GM23338 (cell line): ENCODE measurements around the gene CPNE5. TPM values are rescaled to one million over a fixed set of nuclear protein-coding genes. Genes with fewer than 3 reads are reported as not detected.

Source experiments
- ATAC-seq: fragments of 200-7000 bp; cut with Tn5 transposase; 3 replicates; pipeline ENCODE4 v1.9.1; 2020
- DNase-seq: peaks from one replicate; pipeline ENCODE4 v3.0.0-alpha.2; 2015; ENCODE audit warnings: low spot score
- H2AFZ ChIP-seq: fragments of 200-600 bp; sonication (generic); 2 replicates; pipeline ENCODE4 v1.8.0; 2016; ENCODE audit warnings: antibody characterized with exemption, mild to moderate bottlenecking, moderate library complexity
- H3F3A ChIP-seq: fragments of 200-600 bp; sonication (generic); replicated peaks from 2 replicates; pipeline ENCODE4 v1.8.0; 2017; ENCODE audit warnings: antibody characterized with exemption, mixed run types, low read depth
- H3K27ac ChIP-seq: fragments of 200-600 bp; sonication (generic); 2 replicates; pipeline ENCODE4 v1.6.1; 2016; ENCODE audit warnings: low read depth
- H3K27me3 ChIP-seq: fragments of 200-600 bp; sonication (generic); 2 replicates; pipeline ENCODE4 v1.8.0; 2016; ENCODE audit warnings: mild to moderate bottlenecking, mixed run types, moderate library complexity; ENCODE audit not compliant: insufficient read depth
- H3K36me3 ChIP-seq: fragments of 200-600 bp; sonication (generic); 2 replicates; pipeline ENCODE4 v1.8.0; 2016; ENCODE audit warnings: mild to moderate bottlenecking; ENCODE audit not compliant: insufficient read depth
- H3K4me1 ChIP-seq: fragments of 200-600 bp; sonication (generic); 2 replicates; pipeline ENCODE4 v1.8.0; 2016; ENCODE audit warnings: mild to moderate bottlenecking, moderate library complexity; ENCODE audit not compliant: insufficient read depth
- H3K4me2 ChIP-seq: fragments of 200-600 bp; sonication (generic); 2 replicates; pipeline ENCODE4 v1.7.1; 2017; ENCODE audit warnings: mixed run types
- H3K4me3 ChIP-seq: fragments of 200-600 bp; sonication (generic); 2 replicates; pipeline ENCODE4 v1.6.1; 2016; ENCODE audit warnings: mixed run types
- H3K79me2 ChIP-seq: fragments of 200-600 bp; sonication (generic); replicated peaks from 2 replicates; pipeline ENCODE4 v1.8.0; 2017; ENCODE audit warnings: mild to moderate bottlenecking; ENCODE audit not compliant: insufficient read depth
- H3K9me2 ChIP-seq: fragments of 200-600 bp; sonication (generic); 2 replicates; pipeline ENCODE4 v1.8.0; 2017; ENCODE audit not compliant: insufficient read depth
- H4K20me1 ChIP-seq: fragments of 200-600 bp; sonication (generic); replicated peaks from 2 replicates; pipeline ENCODE4 v1.8.0; 2017; ENCODE audit warnings: mild to moderate bottlenecking; ENCODE audit not compliant: insufficient read depth
- H3K27ac Mint-ChIP-seq: 2 replicates; pipeline ENCODE4 v1.8.0; 2020; ENCODE audit warnings: inconsistent platforms, mild to moderate bottlenecking, moderate library complexity, mixed read lengths
- H3K27me3 Mint-ChIP-seq: 3 replicates; pipeline ENCODE4 v1.8.0; 2022; ENCODE audit warnings: low read depth, mild to moderate bottlenecking, moderate library complexity, mixed read lengths, inconsistent platforms; ENCODE audit not compliant: insufficient read depth, poor library complexity
- H3K36me3 Mint-ChIP-seq: 3 replicates; pipeline ENCODE4 v1.8.0; 2021; ENCODE audit warnings: low read depth, mild to moderate bottlenecking, inconsistent platforms, moderate library complexity, mixed read lengths
- H3K4me1 Mint-ChIP-seq: 3 replicates; pipeline ENCODE4 v1.8.0; 2020; ENCODE audit warnings: mild to moderate bottlenecking, inconsistent platforms, mixed read lengths
- H3K4me3 Mint-ChIP-seq: 3 replicates; pipeline ENCODE4 v1.8.0; 2021; ENCODE audit warnings: moderate library complexity, mild to moderate bottlenecking, inconsistent platforms, mixed read lengths
- H3K9me3 Mint-ChIP-seq: 3 replicates; pipeline ENCODE4 v1.8.0; 2020; ENCODE audit warnings: moderate library complexity, mild to moderate bottlenecking, inconsistent platforms, mixed read lengths
- ZNF331 ChIP-seq: fragments of 250-450 bp; sonication (Bioruptor Pico); IDR thresholded peaks from 2 replicates; pipeline ENCODE4 v1.5.0; 2020; ENCODE audit warnings: low read depth, mild to moderate bottlenecking, moderate library complexity
- polyA plus RNA-seq: library from polyadenylated mRNA; unstranded; fragments of >200 nt; fragmentation: Nextera tagmentation; extraction: Ambion mirVana; gene quantifications from 2 replicates; pipeline ENCODE4 v1.2.1, GENCODE V29; 2016
- total RNA-seq: library from RNA; depleted of rRNA; stranded (reverse); fragments of >200 nt; shearing (Covaris generic); gene quantifications from 2 replicates; pipeline ENCODE4 v1.2.3, GENCODE V29; 2014
- TF ChIP-seq, protein P1 (sequence below): fragments of 250-450 bp; sonication (Bioruptor Pico); IDR thresholded peaks from 2 replicates; pipeline ENCODE4 v1.5.0; 2020; ENCODE audit warnings: mild to moderate bottlenecking, moderate library complexity
- TF ChIP-seq, protein P2 (sequence below): IDR thresholded peaks from 2 replicates; pipeline ENCODE4 v1.6.1; 2016; ENCODE audit warnings: antibody characterized with exemption

CPNE5 gene
- total and polyA plus RNA-seq, 2 experiments from 2014 or later = 0.14 to 0.42 TPM

DNA sequence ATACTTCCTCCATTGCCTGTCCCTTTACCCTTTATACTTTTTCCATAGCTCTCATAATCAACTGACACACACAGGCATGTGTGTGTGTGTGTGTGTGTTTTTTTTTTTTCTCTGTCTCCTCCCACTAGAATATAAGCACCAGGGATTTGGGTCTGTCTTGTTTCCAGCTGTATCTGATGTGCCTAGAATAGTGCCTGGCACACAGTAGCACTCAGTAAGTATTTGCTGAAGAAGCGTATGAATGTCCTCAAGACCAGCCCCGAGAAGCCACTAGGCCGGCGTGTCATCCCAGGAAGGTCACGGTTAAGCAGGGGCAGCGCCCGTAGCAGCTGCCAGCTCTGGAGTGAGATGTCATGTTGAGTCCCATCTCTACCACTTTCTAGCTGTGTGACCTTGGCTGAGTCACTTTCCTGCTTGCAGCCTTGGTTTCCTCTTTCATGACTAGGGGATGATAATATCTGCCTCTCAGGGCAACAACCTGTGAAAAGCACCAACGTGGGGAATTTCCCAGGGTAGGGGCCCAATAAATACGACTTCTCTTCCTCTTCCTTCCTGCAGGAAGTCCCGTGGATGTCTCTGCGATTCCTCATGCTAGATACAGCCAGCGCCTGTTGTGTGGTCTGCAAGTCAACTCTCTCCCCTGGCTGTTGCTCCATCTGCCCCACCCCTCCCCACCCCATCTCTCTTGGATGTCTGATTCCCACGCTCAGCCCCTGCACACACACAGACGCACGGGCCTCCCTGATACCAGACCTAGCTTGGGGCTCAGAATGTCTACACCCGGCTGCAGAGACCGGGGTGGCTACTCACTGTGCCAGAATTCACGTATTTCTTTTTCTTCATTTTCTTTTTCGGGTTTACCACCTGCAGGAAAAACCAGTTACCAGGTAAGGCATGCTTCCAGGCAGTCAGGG, 83.6 kb downstream of the CPNE5 start:
- no peaks in the 10 kb centered on the region for H3F3A ChIP-seq
- Mint-ChIP-seq H3K27ac (no peak overlapping the region), H3K4me3 (no peak overlapping the region), H3K9me3 (no peaks in the 10 kb centered on the region), H3K27me3 (peaks cover 16% of the 10 kb centered on the region), H3K36me3 (no peaks in the 10 kb centered on the region), H3K4me1 (peaks cover 13% of the 10 kb centered on the region)
- H3K9me2 ChIP-seq = no peaks in the 10 kb centered on the region
- no peak overlapping the region for H3K27ac ChIP-seq
- no peak overlapping the region for H3K4me2 ChIP-seq
- H3K27me3 ChIP-seq = no peaks in the 10 kb centered on the region
- no peaks in the 10 kb centered on the region for H4K20me1 ChIP-seq
- no peaks in the 10 kb centered on the region for H3K4me1 ChIP-seq
- DNase-seq (no peak), ATAC-seq (no peak)
- H2AFZ ChIP-seq = no peak overlapping the region
- TF ChIP-seq, protein P1, sequence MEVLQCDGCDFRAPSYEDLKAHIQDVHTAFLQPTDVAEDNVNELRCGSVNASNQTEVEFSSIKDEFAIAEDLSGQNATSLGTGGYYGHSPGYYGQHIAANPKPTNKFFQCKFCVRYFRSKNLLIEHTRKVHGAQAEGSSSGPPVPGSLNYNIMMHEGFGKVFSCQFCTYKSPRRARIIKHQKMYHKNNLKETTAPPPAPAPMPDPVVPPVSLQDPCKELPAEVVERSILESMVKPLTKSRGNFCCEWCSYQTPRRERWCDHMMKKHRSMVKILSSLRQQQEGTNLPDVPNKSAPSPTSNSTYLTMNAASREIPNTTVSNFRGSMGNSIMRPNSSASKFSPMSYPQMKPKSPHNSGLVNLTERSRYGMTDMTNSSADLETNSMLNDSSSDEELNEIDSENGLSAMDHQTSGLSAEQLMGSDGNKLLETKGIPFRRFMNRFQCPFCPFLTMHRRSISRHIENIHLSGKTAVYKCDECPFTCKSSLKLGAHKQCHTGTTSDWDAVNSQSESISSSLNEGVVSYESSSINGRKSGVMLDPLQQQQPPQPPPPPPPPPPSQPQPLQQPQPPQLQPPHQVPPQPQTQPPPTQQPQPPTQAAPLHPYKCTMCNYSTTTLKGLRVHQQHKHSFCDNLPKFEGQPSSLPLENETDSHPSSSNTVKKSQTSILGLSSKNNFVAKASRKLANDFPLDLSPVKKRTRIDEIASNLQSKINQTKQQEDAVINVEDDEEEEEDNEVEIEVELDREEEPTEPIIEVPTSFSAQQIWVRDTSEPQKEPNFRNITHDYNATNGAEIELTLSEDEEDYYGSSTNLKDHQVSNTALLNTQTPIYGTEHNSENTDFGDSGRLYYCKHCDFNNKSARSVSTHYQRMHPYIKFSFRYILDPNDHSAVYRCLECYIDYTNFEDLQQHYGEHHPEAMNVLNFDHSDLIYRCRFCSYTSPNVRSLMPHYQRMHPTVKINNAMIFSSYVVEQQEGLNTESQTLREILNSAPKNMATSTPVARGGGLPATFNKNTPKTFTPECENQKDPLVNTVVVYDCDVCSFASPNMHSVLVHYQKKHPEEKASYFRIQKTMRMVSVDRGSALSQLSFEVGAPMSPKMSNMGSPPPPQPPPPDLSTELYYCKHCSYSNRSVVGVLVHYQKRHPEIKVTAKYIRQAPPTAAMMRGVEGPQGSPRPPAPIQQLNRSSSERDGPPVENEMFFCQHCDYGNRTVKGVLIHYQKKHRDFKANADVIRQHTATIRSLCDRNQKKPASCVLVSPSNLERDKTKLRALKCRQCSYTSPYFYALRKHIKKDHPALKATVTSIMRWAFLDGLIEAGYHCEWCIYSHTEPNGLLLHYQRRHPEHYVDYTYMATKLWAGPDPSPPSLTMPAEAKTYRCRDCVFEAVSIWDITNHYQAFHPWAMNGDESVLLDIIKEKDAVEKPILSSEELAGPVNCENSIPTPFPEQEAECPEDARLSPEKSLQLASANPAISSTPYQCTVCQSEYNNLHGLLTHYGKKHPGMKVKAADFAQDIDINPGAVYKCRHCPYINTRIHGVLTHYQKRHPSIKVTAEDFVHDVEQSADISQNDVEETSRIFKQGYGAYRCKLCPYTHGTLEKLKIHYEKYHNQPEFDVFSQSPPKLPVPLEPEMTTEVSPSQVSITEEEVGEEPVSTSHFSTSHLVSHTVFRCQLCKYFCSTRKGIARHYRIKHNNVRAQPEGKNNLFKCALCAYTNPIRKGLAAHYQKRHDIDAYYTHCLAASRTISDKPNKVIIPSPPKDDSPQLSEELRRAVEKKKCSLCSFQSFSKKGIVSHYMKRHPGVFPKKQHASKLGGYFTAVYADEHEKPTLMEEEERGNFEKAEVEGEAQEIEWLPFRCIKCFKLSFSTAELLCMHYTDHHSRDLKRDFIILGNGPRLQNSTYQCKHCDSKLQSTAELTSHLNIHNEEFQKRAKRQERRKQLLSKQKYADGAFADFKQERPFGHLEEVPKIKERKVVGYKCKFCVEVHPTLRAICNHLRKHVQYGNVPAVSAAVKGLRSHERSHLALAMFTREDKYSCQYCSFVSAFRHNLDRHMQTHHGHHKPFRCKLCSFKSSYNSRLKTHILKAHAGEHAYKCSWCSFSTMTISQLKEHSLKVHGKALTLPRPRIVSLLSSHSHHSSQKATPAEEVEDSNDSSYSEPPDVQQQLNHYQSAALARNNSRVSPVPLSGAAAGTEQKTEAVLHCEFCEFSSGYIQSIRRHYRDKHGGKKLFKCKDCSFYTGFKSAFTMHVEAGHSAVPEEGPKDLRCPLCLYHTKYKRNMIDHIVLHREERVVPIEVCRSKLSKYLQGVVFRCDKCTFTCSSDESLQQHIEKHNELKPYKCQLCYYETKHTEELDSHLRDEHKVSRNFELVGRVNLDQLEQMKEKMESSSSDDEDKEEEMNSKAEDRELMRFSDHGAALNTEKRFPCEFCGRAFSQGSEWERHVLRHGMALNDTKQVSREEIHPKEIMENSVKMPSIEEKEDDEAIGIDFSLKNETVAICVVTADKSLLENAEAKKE (CRISPR knock-in tag) = no peak
- TF ChIP-seq, protein P2, sequence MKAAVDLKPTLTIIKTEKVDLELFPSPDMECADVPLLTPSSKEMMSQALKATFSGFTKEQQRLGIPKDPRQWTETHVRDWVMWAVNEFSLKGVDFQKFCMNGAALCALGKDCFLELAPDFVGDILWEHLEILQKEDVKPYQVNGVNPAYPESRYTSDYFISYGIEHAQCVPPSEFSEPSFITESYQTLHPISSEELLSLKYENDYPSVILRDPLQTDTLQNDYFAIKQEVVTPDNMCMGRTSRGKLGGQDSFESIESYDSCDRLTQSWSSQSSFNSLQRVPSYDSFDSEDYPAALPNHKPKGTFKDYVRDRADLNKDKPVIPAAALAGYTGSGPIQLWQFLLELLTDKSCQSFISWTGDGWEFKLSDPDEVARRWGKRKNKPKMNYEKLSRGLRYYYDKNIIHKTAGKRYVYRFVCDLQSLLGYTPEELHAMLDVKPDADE = no peak
- no peak for TF ChIP-seq ZNF331 (CRISPR knock-in tag)
- no peak overlapping the region for H3K4me3 ChIP-seq
- H3K36me3 ChIP-seq = no peaks in the 10 kb centered on the region
- H3K79me2 ChIP-seq = no peaks in the 10 kb centered on the region
